ENCODE data around the gene CAP2. TPM values are rescaled to one million over a fixed set of nuclear protein-coding genes. Genes with fewer than 3 reads are reported as not detected.

Gene CAP2
- total RNA-seq, 4 donors from 2014 or later, result 1.4 to 2.9 (median 2.2) TPM

DNA sequence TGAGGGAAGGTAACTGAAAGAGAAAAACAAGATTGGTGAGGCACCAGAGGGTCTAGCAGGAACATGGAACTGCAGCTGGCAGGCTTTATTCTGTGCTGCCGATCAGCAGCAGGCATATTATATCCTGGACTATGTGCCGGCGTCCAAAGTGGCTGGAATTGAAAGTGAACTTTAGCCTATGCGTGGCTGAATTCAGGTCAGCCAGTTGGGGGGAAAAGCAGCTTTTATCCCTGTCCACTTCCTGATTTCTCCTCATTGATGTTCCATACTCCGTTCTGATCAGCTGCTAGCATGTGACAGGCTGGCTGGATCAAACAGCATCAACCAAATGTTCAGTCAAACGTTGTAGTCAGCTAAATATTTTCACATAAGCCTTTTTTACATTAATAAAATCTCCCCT is 99.0 kb downstream of the CAP2 start:
- H3K27me3 ChIP-seq, result no peaks in the 10 kb centered on the region
- no peak overlapping the region for H3K4me3 ChIP-seq
- TF ChIP-seq, protein P1, sequence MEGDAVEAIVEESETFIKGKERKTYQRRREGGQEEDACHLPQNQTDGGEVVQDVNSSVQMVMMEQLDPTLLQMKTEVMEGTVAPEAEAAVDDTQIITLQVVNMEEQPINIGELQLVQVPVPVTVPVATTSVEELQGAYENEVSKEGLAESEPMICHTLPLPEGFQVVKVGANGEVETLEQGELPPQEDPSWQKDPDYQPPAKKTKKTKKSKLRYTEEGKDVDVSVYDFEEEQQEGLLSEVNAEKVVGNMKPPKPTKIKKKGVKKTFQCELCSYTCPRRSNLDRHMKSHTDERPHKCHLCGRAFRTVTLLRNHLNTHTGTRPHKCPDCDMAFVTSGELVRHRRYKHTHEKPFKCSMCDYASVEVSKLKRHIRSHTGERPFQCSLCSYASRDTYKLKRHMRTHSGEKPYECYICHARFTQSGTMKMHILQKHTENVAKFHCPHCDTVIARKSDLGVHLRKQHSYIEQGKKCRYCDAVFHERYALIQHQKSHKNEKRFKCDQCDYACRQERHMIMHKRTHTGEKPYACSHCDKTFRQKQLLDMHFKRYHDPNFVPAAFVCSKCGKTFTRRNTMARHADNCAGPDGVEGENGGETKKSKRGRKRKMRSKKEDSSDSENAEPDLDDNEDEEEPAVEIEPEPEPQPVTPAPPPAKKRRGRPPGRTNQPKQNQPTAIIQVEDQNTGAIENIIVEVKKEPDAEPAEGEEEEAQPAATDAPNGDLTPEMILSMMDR (IDR thresholded peaks at IDR 0.05), result no peak
- TF ChIP-seq EP300 (IDR thresholded peaks at IDR 0.05), result no peak
- no peak for TF ChIP-seq POLR2AphosphoS5 (IDR thresholded peaks at IDR 0.05)
- no peak for TF ChIP-seq POLR2A (IDR thresholded peaks at IDR 0.05)
- H3K27ac ChIP-seq, result peak overlapping the region; percentile 60
- no peaks in the 10 kb centered on the region for H3K9me3 ChIP-seq
- no peaks in the 10 kb centered on the region for H3K36me3 ChIP-seq
- peaks cover 5% of the 10 kb centered on the region for H3K4me1 ChIP-seq
- no peak for DNase-seq (ENCODE audit: low spot score in 2 of 2)
- WGBS, result 64% methylated on average over 6 of the region's 6 CpGs

DNA sequence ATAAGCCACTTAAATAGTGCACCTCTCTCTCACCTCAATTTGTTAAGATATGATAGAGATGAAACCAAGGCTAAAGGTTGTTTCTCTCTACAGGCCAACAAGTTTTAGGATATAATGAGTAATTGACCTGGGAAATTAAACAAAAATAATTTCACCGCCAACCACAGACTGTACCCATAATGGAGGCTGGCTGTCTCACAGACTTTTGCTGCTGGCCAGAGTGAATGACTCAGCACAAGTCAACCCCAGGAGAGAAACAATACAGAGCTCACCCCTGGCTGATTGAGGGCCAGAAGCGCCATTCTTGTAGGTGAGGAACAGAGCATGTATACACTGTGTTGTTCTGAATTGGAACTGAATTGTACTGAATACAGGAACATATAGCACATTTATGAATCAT is 99.9 kb downstream of the CAP2 start:
- no peak for DNase-seq (ENCODE audit: low spot score in 2 of 2)
- Histone ChIP-seq H3K9me3 (no peaks in the 10 kb centered on the region), H3K36me3 (no peaks in the 10 kb centered on the region), H3K4me3 (no peak overlapping the region), H3K27me3 (no peaks in the 10 kb centered on the region), H3K27ac (no peak overlapping the region), H3K4me1 (peaks cover 5% of the 10 kb centered on the region)
- WGBS, result 59% methylated on average over 2 of the region's 2 CpGs
- TF ChIP-seq POLR2A (IDR thresholded peaks at IDR 0.05), result no peak

DNA sequence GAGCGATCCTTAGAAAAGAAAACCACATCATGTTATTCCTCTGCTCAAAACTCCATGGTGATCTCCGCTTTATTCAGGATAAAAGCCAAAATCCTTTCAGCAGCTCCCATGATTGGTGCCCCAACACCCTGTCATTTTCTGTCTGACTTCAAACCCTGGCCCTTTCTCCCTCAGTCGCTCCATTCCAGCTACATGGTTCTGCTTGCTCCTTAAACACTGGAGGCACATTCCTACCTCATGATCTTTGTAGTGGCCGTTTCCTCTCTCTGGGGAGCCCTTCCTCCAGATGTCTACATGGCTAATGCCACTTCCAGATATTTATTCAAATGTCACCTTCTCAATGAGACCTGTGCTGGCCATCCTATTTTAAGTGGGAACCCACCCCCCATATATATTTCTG is 100.8 kb downstream of the CAP2 start:
- DNase-seq (ENCODE audit: low spot score in 2 of 2), result no peak
- TF ChIP-seq POLR2A (IDR thresholded peaks at IDR 0.05) (no peak), EP300 (IDR thresholded peaks at IDR 0.05) (no peak), POLR2AphosphoS5 (IDR thresholded peaks at IDR 0.05) (no peak)
- TF ChIP-seq, protein P1 (IDR thresholded peaks at IDR 0.05), result no peak
- H3K4me3 ChIP-seq, result no peak overlapping the region
- no peaks in the 10 kb centered on the region for H3K9me3 ChIP-seq
- H3K36me3 ChIP-seq, result no peaks in the 10 kb centered on the region
- no peak overlapping the region for H3K27ac ChIP-seq
- 87% methylated on average over 4 of the region's 4 CpGs for WGBS
- H3K27me3 ChIP-seq, result no peaks in the 10 kb centered on the region
- H3K4me1 ChIP-seq, result peaks cover 5% of the 10 kb centered on the region

DNA sequence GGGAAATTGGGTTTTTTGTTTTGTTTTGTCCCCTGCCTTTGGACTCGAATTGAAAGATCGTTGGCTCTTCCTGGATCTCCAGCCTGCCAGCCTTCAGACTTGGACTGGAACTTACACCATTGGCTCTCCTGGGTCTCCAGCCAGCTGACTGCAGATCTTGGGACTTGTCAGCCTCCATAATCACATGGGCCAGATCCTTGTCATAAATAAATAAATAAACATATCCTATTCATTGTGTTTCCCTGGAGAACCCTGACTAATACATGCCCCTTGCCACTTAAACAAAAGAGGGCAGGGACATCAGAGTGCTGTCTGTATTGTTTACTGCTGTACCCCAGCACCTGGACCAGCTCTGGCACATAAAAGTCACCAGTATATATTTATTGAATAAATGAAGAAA is 101.5 kb downstream of the CAP2 start:
- TF ChIP-seq, protein P1 (IDR thresholded peaks at IDR 0.05), result no peak
- no peak for TF ChIP-seq EP300 (IDR thresholded peaks at IDR 0.05)
- TF ChIP-seq POLR2A (IDR thresholded peaks at IDR 0.05), result no peak
- no peak for TF ChIP-seq POLR2AphosphoS5 (IDR thresholded peaks at IDR 0.05)
- no peaks in the 10 kb centered on the region for H3K27me3 ChIP-seq
- 89% methylated on average over 2 of the region's 2 CpGs for WGBS

DNA sequence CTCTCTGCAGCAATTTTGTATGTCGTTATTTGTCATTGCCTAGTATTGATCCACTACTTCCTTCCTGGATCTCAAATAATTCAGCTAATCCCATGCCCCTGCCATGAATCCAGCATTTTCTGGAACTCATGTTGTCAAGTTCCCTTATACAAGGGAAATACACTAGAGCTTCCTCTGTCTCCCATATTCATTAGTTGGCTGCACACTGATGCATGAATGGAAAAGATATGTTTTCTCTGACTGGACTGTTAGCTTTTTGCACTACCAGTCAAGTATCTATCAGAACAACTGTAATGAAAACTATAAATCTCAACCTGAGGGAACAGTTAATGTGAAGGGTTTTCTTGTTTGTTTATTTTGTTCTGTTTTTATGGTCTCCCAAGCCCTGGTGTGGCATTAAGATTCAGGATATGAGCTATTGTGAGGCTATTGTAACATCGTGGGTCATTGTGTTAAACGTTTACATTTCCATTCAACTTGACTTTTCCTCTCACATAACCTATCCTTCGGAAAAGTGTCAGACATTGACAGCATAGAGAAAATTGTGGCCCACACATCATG is 104.2 kb downstream of the CAP2 start:
- Histone ChIP-seq H3K36me3 (no peaks in the 10 kb centered on the region), H3K27me3 (no peaks in the 10 kb centered on the region), H3K27ac (no peak overlapping the region), H3K9me3 (no peaks in the 10 kb centered on the region), H3K4me1 (no peaks in the 10 kb centered on the region), H3K4me3 (no peak overlapping the region)
- TF ChIP-seq POLR2AphosphoS5 (IDR thresholded peaks at IDR 0.05), result no peak
- no peak for TF ChIP-seq EP300 (IDR thresholded peaks at IDR 0.05)
- TF ChIP-seq POLR2A (IDR thresholded peaks at IDR 0.05), result no peak
- TF ChIP-seq, protein P1 (IDR thresholded peaks at IDR 0.05), result no peak
- no peak for DNase-seq (ENCODE audit: low spot score in 2 of 2)
- WGBS, result 71% methylated on average over 4 of the region's 4 CpGs

More for the DNA sequence above, 101.5 kb downstream of the CAP2 start:
- H3K4me1 ChIP-seq, result peaks cover 5% of the 10 kb centered on the region
- no peak overlapping the region for H3K4me3 ChIP-seq
- no peak for DNase-seq (ENCODE audit: low spot score in 2 of 2)
- no peaks in the 10 kb centered on the region for H3K36me3 ChIP-seq
- H3K27ac ChIP-seq, result no peak overlapping the region
- no peaks in the 10 kb centered on the region for H3K9me3 ChIP-seq

DNA sequence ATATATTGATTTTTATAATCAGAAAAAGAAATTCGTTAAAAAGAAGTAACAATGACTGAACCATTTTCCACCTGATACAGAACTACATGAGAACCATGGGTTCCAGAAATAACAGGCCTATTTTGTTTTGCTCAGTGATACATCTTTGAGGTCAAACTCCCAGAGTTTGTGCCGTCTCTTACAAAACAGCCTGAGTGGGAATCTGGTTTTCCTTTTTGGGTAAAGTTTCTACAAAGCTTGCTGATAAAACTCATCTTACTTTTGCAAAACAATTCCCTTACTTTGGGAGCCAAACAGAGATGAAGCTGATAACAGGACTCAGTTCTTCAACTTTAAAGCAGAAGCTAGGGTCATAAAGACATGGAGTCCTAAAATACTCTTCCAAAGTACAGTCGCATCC is 108.0 kb downstream of the CAP2 start:
- no peaks in the 10 kb centered on the region for H3K36me3 ChIP-seq
- H3K27me3 ChIP-seq, result no peaks in the 10 kb centered on the region
- H3K4me3 ChIP-seq, result no peak overlapping the region
- H3K9me3 ChIP-seq, result no peaks in the 10 kb centered on the region
- TF ChIP-seq POLR2A (IDR thresholded peaks at IDR 0.05), result no peak
- TF ChIP-seq, protein P1 (IDR thresholded peaks at IDR 0.05), result no peak
- TF ChIP-seq EP300 (IDR thresholded peaks at IDR 0.05), result no peak
- no peak for TF ChIP-seq POLR2AphosphoS5 (IDR thresholded peaks at IDR 0.05)
- H3K4me1 ChIP-seq, result no peaks in the 10 kb centered on the region
- DNase-seq (ENCODE audit: low spot score in 2 of 2), result no peak
- WGBS, result 76% methylated on average over 3 of the region's 3 CpGs
- H3K27ac ChIP-seq, result no peak overlapping the region

All from suprapubic skin (tissue), 4 donors.